Osteoblast (primary cell): ENCODE results near the gene OR56A1. TPM values are rescaled to one million over a fixed set of nuclear protein-coding genes. Genes with fewer than 3 reads are reported as not detected.
"Not testable (repeated sequence)": the region's sequence is repeated elsewhere in the genome, so short reads cannot be mapped to it uniquely, and the experiment has no call there.

ENCODE experiments used
- DNase-seq: peaks from one replicate; pipeline ENCODE4 v3.0.0; 2011; ENCODE audit warnings: low spot score, mixed read lengths; ENCODE audit not compliant: insufficient read length; ENCODE audit errors: missing footprints
- H2AFZ ChIP-seq: 2 replicates; pipeline ENCODE4 v1.6.0; 2011; ENCODE audit warnings: mild to moderate bottlenecking, low read length
- H3K27ac ChIP-seq: 2 replicates; pipeline ENCODE4 v1.5.1; 2011; ENCODE audit warnings: mild to moderate bottlenecking, low read depth, low read length, moderate library complexity
- H3K27me3 ChIP-seq: 2 replicates; pipeline ENCODE4 v1.6.0; 2012; ENCODE audit warnings: mild to moderate bottlenecking, control low read depth, inconsistent platforms, low read length, moderate library complexity; ENCODE audit not compliant: insufficient read depth
- H3K36me3 ChIP-seq: 2 replicates; pipeline ENCODE4 v1.5.1; 2011; ENCODE audit warnings: mild to moderate bottlenecking, low read length, control low read depth, moderate library complexity; ENCODE audit not compliant: insufficient read depth
- H3K4me1 ChIP-seq: 2 replicates; pipeline ENCODE4 v1.5.1; 2011; ENCODE audit warnings: mild to moderate bottlenecking, low read length, control low read depth, moderate library complexity; ENCODE audit not compliant: insufficient read depth
- H3K4me2 ChIP-seq: 2 replicates; pipeline ENCODE4 v1.6.0; 2011; ENCODE audit warnings: mild to moderate bottlenecking, low read length; ENCODE audit not compliant: insufficient read depth
- H3K4me3 ChIP-seq: fragments of 200-600 bp; sonication (generic); 3 replicates; pipeline ENCODE4 v1.5.1; 2012; ENCODE audit warnings: mild to moderate bottlenecking, low read length, inconsistent platforms; ENCODE audit not compliant: insufficient read depth
- H3K79me2 ChIP-seq: 2 replicates; pipeline ENCODE4 v1.6.0; 2012; ENCODE audit warnings: mild to moderate bottlenecking, low read length, control low read depth, inconsistent platforms; ENCODE audit not compliant: insufficient read depth
- H3K9me3 ChIP-seq: 2 replicates; pipeline ENCODE4 v1.5.1; 2011; ENCODE audit warnings: low read depth, low read length, control low read depth
- H4K20me1 ChIP-seq: 2 replicates; pipeline ENCODE4 v1.6.0; 2012; ENCODE audit warnings: mild to moderate bottlenecking, low read length, control low read depth; ENCODE audit not compliant: insufficient read depth
- CTCF ChIP-seq: IDR thresholded peaks from 2 replicates; pipeline ENCODE4 v1.5.1; 2011; ENCODE audit warnings: mild to moderate bottlenecking, low read depth, low read length, moderate library complexity; ENCODE audit errors: extremely low read depth
- total RNA-seq: library from RNA; depleted of rRNA; stranded (reverse); fragments of >200 nt; gene quantifications from 2 replicates; pipeline ENCODE4 v1.2.3, GENCODE V29; 2012

Gene OR56A1
- total RNA-seq = under 0.01 TPM in 2 replicates

GRCh38 chr11:6030708-6031405 lies at the start of gene OR56A1:
OR56A1 (minus strand) TSS chr11:6030758; CDS start chr11:6027692, 3,066 bp downstream.
- H3K36me3 ChIP-seq = no peaks in the 10 kb centered on the region
- no peaks in the 10 kb centered on the region for H3K4me1 ChIP-seq
- H3K27ac ChIP-seq = no peak within 1 kb of the TSS
- H4K20me1 ChIP-seq = no peaks in the 10 kb centered on the region
- no peaks in the 10 kb centered on the region for H3K79me2 ChIP-seq
- no peak for TF ChIP-seq CTCF
- DNase-seq = no peak
- no peak within 1 kb of the TSS for H2AFZ ChIP-seq
- H3K4me3 ChIP-seq = no peak within 1 kb of the TSS
- no peaks in the 10 kb centered on the region for H3K27me3 ChIP-seq
- H3K4me2 ChIP-seq = no peak within 1 kb of the TSS
- H3K9me3 ChIP-seq = no peaks in the 10 kb centered on the region

GRCh38 chr11:6079463-6079862 lies 48.9 kb upstream of the OR56A1 start:
- Histone ChIP-seq H3K27ac (no peak overlapping the region), H4K20me1 (no peaks in the 10 kb centered on the region), H2AFZ (no peak overlapping the region), H3K36me3 (no peaks in the 10 kb centered on the region), H3K4me2 (no peak overlapping the region), H3K9me3 (no peaks in the 10 kb centered on the region), H3K27me3 (no peaks in the 10 kb centered on the region), H3K4me1 (no peaks in the 10 kb centered on the region), H3K79me2 (no peaks in the 10 kb centered on the region), H3K4me3 (no peak overlapping the region)
- TF ChIP-seq CTCF = no peak
- DNase-seq = no peak

GRCh38 chr11:6077723-6078122 lies 47.2 kb upstream of the OR56A1 start:
- H3K4me3 ChIP-seq = no peak overlapping the region
- no peaks in the 10 kb centered on the region for H3K36me3 ChIP-seq
- H2AFZ ChIP-seq = no peak overlapping the region
- H3K27ac ChIP-seq = no peak overlapping the region
- no peaks in the 10 kb centered on the region for H3K79me2 ChIP-seq
- no peaks in the 10 kb centered on the region for H3K9me3 ChIP-seq
- no peak for DNase-seq
- no peaks in the 10 kb centered on the region for H3K27me3 ChIP-seq
- no peak overlapping the region for H3K4me2 ChIP-seq
- no peak for TF ChIP-seq CTCF
- H3K4me1 ChIP-seq = no peaks in the 10 kb centered on the region
- no peaks in the 10 kb centered on the region for H4K20me1 ChIP-seq

- H3K9me3 ChIP-seq, H3K36me3 ChIP-seq, DNase-seq, H3K4me2 ChIP-seq, H4K20me1 ChIP-seq, H3K4me3 ChIP-seq, H3K79me2 ChIP-seq, H2AFZ ChIP-seq, H3K27ac ChIP-seq, H3K4me1 ChIP-seq, H3K27me3 ChIP-seq: not testable (repeated sequence)
Measured at GRCh38 chr11:6076443-6076842, 45.9 kb upstream of the OR56A1 start.
